ENCODE measurements around the gene RGS5.

DNA sequence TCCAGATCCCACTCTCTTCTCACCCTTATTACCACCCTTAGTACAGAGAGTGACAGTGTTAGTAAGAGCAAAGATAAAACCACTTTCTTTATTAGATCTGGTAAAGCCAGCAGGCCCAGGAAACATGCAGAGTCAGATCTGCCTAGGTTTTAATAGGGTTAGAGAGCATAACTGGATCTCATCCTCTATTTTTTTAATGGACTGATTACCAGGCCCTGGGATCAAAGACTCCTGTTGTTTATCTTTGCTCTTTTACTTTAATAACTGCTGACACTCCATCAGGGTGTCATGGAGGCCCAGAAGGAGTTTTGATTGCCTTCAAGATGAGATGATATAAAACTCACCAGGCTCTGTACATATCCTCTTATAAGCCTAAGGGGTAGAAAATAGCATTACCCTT lies 45.3 kb upstream of the RGS5 start:
- TF ChIP-seq EZH2 (IDR thresholded peaks at IDR 0.05; ENCODE audit: low read length), result no peak
- TF ChIP-seq, protein P1, sequence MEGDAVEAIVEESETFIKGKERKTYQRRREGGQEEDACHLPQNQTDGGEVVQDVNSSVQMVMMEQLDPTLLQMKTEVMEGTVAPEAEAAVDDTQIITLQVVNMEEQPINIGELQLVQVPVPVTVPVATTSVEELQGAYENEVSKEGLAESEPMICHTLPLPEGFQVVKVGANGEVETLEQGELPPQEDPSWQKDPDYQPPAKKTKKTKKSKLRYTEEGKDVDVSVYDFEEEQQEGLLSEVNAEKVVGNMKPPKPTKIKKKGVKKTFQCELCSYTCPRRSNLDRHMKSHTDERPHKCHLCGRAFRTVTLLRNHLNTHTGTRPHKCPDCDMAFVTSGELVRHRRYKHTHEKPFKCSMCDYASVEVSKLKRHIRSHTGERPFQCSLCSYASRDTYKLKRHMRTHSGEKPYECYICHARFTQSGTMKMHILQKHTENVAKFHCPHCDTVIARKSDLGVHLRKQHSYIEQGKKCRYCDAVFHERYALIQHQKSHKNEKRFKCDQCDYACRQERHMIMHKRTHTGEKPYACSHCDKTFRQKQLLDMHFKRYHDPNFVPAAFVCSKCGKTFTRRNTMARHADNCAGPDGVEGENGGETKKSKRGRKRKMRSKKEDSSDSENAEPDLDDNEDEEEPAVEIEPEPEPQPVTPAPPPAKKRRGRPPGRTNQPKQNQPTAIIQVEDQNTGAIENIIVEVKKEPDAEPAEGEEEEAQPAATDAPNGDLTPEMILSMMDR (optimal IDR thresholded peaks at IDR 0.05 in 1 of 3, IDR thresholded peaks at IDR 0.05 in 1 of 3, conservative IDR thresholded peaks at IDR 0.05 in 1 of 3; ENCODE audit: extremely low read depth in 1 of 3, insufficient read depth in 2 of 3, low read length in 3 of 3), result no peak
